DND-41 (cell line): ENCODE results near the gene AKAP9.

Experiments used
- ATAC-seq: fragments of 200-7000 bp; cut with Tn5 transposase; 3 replicates; pipeline ENCODE4 v1.9.1; 2021; ENCODE audit warnings: low read depth; ENCODE audit not compliant: insufficient read depth
- DNase-seq: peaks from one replicate; pipeline ENCODE4 v3.0.0-alpha.2; 2020
- H2AFZ ChIP-seq: 2 replicates; pipeline ENCODE4 v1.6.0; 2012; ENCODE audit warnings: low read depth, low read length
- H3K27ac ChIP-seq: 2 replicates; pipeline ENCODE4 v1.5.1; 2012; ENCODE audit warnings: low read length, inconsistent platforms
- H3K27me3 ChIP-seq: fragments of 200-600 bp; sonication (generic); 2 replicates; pipeline ENCODE4 v1.6.0; 2012; ENCODE audit warnings: low read length, mild to moderate bottlenecking, inconsistent platforms; ENCODE audit not compliant: insufficient read depth, poor library complexity
- H3K36me3 ChIP-seq: 2 replicates; pipeline ENCODE4 v1.5.1; 2012; ENCODE audit warnings: low read length, inconsistent platforms; ENCODE audit not compliant: insufficient read depth
- H3K4me1 ChIP-seq: 2 replicates; pipeline ENCODE4 v1.5.1; 2012; ENCODE audit warnings: mild to moderate bottlenecking, low read length; ENCODE audit not compliant: insufficient read depth
- H3K4me2 ChIP-seq: 2 replicates; pipeline ENCODE4 v1.6.0; 2012; ENCODE audit warnings: mild to moderate bottlenecking, moderate library complexity, low read length, inconsistent platforms; ENCODE audit not compliant: insufficient read depth
- H3K4me3 ChIP-seq, 2 experiments: fragments of 200-600 bp in 1 of 2; shearing (Covaris generic) in 1 of 2; 2 replicates each; pipeline ENCODE4 v1.5.1; 2012 to 2016; ENCODE audit warnings: inconsistent platforms in 2 of 2, low read length in 2 of 2, mild to moderate bottlenecking in 2 of 2, low read depth in 1 of 2, moderate library complexity in 1 of 2
- H3K79me2 ChIP-seq: 2 replicates; pipeline ENCODE4 v1.6.0; 2012; ENCODE audit warnings: low read length, inconsistent platforms; ENCODE audit not compliant: insufficient read depth
- H3K9ac ChIP-seq: 2 replicates; pipeline ENCODE4 v1.6.0; 2012; ENCODE audit warnings: low read depth, mild to moderate bottlenecking, inconsistent platforms, low read length, moderate library complexity
- H3K9me3 ChIP-seq: 2 replicates; pipeline ENCODE4 v1.5.1; 2012; ENCODE audit warnings: low read length, moderate library complexity, mild to moderate bottlenecking, inconsistent platforms; ENCODE audit not compliant: insufficient read depth, severe bottlenecking
- H4K20me1 ChIP-seq: 2 replicates; pipeline ENCODE4 v1.6.0; 2012; ENCODE audit warnings: low read length; ENCODE audit not compliant: insufficient read depth
- EZH2 ChIP-seq: IDR thresholded peaks from 3 replicates; pipeline ENCODE4 v1.6.1; 2012; ENCODE audit warnings: borderline replicate concordance, low read depth, mild to moderate bottlenecking, moderate library complexity, low read length, inconsistent platforms; ENCODE audit not compliant: severe bottlenecking
- TF ChIP-seq, protein P1 (sequence below): IDR thresholded peaks from 2 replicates; pipeline ENCODE4 v1.5.1; 2012; ENCODE audit warnings: borderline replicate concordance, low read length, moderate library complexity, mild to moderate bottlenecking; ENCODE audit not compliant: poor library complexity, severe bottlenecking; ENCODE audit errors: extremely low read depth

AKAP9 gene

DNA sequence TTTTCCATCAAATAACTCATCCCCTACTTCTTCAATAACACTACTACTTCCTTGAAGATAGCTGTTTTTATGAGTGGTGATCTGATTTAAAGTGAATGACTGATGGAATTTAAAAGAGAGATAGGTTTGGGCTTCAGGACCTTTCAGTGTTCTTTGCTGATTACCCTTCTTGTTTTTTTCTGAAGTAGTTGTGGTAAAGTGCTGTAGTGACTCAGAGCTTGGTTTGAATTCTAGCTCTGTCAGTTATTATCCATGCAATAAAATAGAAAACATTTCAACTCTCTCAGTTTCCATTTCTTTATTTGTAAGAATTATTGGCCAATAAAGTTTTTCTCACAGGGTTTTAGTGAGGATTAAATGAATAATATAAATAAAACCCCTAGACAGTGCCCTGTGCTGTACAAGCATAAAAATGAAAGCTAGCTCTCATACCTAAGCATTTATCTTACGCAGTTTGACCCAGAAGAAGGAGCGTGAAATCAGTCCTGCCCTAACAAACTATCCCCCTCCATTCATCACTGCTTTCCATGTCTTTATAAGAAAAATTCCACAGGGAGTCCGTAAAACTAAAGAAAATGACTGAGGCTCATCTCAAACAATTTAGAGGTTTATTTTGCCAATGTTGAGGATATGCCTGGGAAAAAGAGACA lies 25.1 kb upstream of the AKAP9 start:
- no peak overlapping the region for H3K9ac ChIP-seq
- H3K36me3 ChIP-seq, result no peaks in the 10 kb centered on the region
- DNase-seq (no peak), ATAC-seq (no peak)
- no peak overlapping the region for H3K4me2 ChIP-seq
- no peak overlapping the region for H3K4me3 ChIP-seq
- H3K79me2 ChIP-seq, result no peaks in the 10 kb centered on the region
- TF ChIP-seq, protein P1, sequence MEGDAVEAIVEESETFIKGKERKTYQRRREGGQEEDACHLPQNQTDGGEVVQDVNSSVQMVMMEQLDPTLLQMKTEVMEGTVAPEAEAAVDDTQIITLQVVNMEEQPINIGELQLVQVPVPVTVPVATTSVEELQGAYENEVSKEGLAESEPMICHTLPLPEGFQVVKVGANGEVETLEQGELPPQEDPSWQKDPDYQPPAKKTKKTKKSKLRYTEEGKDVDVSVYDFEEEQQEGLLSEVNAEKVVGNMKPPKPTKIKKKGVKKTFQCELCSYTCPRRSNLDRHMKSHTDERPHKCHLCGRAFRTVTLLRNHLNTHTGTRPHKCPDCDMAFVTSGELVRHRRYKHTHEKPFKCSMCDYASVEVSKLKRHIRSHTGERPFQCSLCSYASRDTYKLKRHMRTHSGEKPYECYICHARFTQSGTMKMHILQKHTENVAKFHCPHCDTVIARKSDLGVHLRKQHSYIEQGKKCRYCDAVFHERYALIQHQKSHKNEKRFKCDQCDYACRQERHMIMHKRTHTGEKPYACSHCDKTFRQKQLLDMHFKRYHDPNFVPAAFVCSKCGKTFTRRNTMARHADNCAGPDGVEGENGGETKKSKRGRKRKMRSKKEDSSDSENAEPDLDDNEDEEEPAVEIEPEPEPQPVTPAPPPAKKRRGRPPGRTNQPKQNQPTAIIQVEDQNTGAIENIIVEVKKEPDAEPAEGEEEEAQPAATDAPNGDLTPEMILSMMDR, result no peak
- no peak for TF ChIP-seq EZH2
- H3K27me3 ChIP-seq, result no peaks in the 10 kb centered on the region
- H3K4me1 ChIP-seq, result no peaks in the 10 kb centered on the region
- no peaks in the 10 kb centered on the region for H3K9me3 ChIP-seq
- no peak overlapping the region for H3K27ac ChIP-seq
- no peaks in the 10 kb centered on the region for H4K20me1 ChIP-seq
- H2AFZ ChIP-seq, result no peak overlapping the region

- Histone ChIP-seq H3K27me3 (no peaks in the 10 kb centered on the region), H3K9ac (no peak overlapping the region), H3K36me3 (no peaks in the 10 kb centered on the region), H3K4me1 (no peaks in the 10 kb centered on the region), H3K4me3 (no peak overlapping the region), H4K20me1 (no peaks in the 10 kb centered on the region), H3K79me2 (no peaks in the 10 kb centered on the region), H3K4me2 (no peak overlapping the region), H2AFZ (no peak overlapping the region), H3K9me3 (no peaks in the 10 kb centered on the region), H3K27ac (no peak overlapping the region)
- ATAC-seq, result no peak
- DNase-seq, result no peak
- no peak for TF ChIP-seq EZH2
- TF ChIP-seq, protein P1, result no peak
Observed at GRCh38 chr7:91916051-91916440, 24.6 kb upstream of the AKAP9 start.

- H3K4me2 ChIP-seq, result no peak overlapping the region
- no peaks in the 10 kb centered on the region for H4K20me1 ChIP-seq
- H3K36me3 ChIP-seq, result no peaks in the 10 kb centered on the region
- H3K9me3 ChIP-seq, result no peaks in the 10 kb centered on the region
- no peak overlapping the region for H2AFZ ChIP-seq
- no peaks in the 10 kb centered on the region for H3K4me1 ChIP-seq
- DNase-seq, result no peak
- H3K27me3 ChIP-seq, result no peaks in the 10 kb centered on the region
- ATAC-seq, result no peak
- H3K27ac ChIP-seq, result no peak overlapping the region
- no peak overlapping the region for H3K4me3 ChIP-seq
- TF ChIP-seq, protein P1, result no peak
- no peak for TF ChIP-seq EZH2
- H3K79me2 ChIP-seq, result no peaks in the 10 kb centered on the region
- H3K9ac ChIP-seq, result no peak overlapping the region
Observed at GRCh38 chr7:91918356-91918755, 22.3 kb upstream of the AKAP9 start.
